ENCODE measurements around the gene NUMBL. TPM values are rescaled to one million over a fixed set of nuclear protein-coding genes. Genes with fewer than 3 reads are reported as not detected.

The NUMBL gene
- total and polyA plus RNA-seq, 4 donors: 1.1 to 4.6 (median 2.7) TPM

DNA sequence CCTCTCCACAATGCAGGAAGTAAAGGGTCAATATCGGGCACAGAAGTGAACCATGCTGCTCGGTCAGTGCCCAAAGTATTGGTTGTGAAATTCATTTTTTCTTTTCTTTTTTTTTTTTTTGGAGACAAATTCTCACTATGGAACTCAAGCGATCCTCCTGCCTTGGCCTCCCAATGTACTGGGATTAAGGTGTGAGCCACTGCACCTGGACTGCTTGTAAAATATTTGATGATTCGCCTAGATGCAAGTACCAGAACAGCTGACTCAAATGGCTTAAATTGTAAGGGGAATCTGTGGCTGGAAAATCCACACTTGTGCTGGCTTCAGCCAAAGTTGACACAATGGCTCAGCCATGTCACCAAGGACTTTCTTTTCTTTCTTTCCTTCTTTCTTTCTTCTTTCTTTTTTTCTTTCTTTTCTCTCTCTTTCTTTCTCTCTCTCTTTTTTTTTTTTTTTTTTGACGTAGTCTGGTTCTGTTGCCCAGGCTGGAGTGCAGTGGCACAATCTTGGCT is 43.7 kb downstream of the NUMBL start:
- peak overlapping the region; percentile 46 to 66 for H3K27ac ChIP-seq (ENCODE audit: low read depth in 1 of 2, low read length in 2 of 2)
- no peak for TF ChIP-seq GABPA (IDR thresholded peaks at IDR 0.05 in 1 of 2, conservative IDR thresholded peaks at IDR 0.05 in 1 of 2)
- TF ChIP-seq HNF4A (conservative IDR thresholded peaks at IDR 0.05): no peak
- TF ChIP-seq HNF4G (IDR thresholded peaks at IDR 0.05): no peak
- no peak for TF ChIP-seq TAF1 (conservative IDR thresholded peaks at IDR 0.05)
- TF ChIP-seq, protein P1, sequence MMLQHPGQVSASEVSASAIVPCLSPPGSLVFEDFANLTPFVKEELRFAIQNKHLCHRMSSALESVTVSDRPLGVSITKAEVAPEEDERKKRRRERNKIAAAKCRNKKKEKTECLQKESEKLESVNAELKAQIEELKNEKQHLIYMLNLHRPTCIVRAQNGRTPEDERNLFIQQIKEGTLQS (IDR thresholded peaks at IDR 0.05): no peak
- no peak for TF ChIP-seq JUND (IDR thresholded peaks at IDR 0.05)
- no peak for TF ChIP-seq FOXA1 (IDR thresholded peaks at IDR 0.05)
- TF ChIP-seq RAD21 (IDR thresholded peaks at IDR 0.05): no peak

DNA sequence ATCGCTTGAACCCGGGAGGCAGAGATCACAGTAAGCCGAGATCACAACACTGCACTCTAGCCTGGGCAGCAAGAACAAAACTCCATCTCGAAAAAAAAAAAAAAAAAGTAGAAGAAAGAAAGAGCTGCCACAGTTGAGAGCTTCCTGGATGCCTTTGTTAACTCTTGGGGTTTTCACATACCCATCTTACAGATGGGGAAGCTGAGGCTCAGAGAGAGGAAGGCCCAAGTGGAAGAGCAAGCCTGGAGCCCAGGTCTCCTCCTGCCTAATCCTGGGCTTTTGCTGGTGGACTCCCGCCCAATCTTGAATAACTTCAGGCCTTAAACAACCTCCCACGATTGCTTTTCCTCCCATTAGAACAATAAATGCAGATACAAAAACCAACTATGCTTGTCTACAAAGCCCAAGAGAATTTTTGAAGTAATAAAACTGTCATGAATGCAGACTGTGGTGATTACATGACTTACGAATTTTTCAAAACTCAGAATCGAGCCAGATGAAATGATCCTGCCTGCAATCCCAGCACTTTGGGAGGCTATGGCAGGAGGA is 47.6 kb downstream of the NUMBL start:
- Histone ChIP-seq H3K27me3 (ENCODE audit: control insufficient read depth in 4 of 4, insufficient read depth in 4 of 4, low read length in 3 of 4) (no peaks in the 10 kb centered on the region), H3K27ac (ENCODE audit: low read depth in 1 of 2, low read length in 2 of 2) (no peak overlapping the region), H3K36me3 (ENCODE audit: control insufficient read depth in 4 of 4, insufficient read depth in 3 of 4, low read depth in 1 of 4, low read length in 3 of 4) (no peaks in the 10 kb centered on the region), H3K4me1 (ENCODE audit: control insufficient read depth in 4 of 4, insufficient read depth in 4 of 4, low read length in 3 of 4) (peaks cover 0 to 2% (median 0%) of the 10 kb centered on the region in 4 donors), H3K4me3 (ENCODE audit: low read depth in 1 of 3, low read length in 3 of 3) (no peak overlapping the region), H3K9ac (ENCODE audit: low read depth in 1 of 2, low read length in 2 of 2) (no peak overlapping the region), H3K9me3 (ENCODE audit: control insufficient read depth in 4 of 4, low read length in 3 of 4) (no peaks in the 10 kb centered on the region)
- TF ChIP-seq JUND (IDR thresholded peaks at IDR 0.05) (no peak), GABPA (IDR thresholded peaks at IDR 0.05 in 1 of 2, conservative IDR thresholded peaks at IDR 0.05 in 1 of 2) (no peak), RXRA (IDR thresholded peaks at IDR 0.05) (no peak), FOXA2 (IDR thresholded peaks at IDR 0.05) (no peak), HNF4A (conservative IDR thresholded peaks at IDR 0.05) (no peak), SP1 (IDR thresholded peaks at IDR 0.05) (no peak), EGR1 (IDR thresholded peaks at IDR 0.05; ENCODE audit: low read depth in 2 of 2) (no peak), HNF4G (IDR thresholded peaks at IDR 0.05) (no peak), RAD21 (IDR thresholded peaks at IDR 0.05) (no peak), NR2F2 (IDR thresholded peaks at IDR 0.05) (no peak)
- TF ChIP-seq, protein P2, sequence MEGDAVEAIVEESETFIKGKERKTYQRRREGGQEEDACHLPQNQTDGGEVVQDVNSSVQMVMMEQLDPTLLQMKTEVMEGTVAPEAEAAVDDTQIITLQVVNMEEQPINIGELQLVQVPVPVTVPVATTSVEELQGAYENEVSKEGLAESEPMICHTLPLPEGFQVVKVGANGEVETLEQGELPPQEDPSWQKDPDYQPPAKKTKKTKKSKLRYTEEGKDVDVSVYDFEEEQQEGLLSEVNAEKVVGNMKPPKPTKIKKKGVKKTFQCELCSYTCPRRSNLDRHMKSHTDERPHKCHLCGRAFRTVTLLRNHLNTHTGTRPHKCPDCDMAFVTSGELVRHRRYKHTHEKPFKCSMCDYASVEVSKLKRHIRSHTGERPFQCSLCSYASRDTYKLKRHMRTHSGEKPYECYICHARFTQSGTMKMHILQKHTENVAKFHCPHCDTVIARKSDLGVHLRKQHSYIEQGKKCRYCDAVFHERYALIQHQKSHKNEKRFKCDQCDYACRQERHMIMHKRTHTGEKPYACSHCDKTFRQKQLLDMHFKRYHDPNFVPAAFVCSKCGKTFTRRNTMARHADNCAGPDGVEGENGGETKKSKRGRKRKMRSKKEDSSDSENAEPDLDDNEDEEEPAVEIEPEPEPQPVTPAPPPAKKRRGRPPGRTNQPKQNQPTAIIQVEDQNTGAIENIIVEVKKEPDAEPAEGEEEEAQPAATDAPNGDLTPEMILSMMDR (IDR thresholded peaks at IDR 0.05; ENCODE audit: low read depth, low read length, missing input control): no peak
- TF ChIP-seq, protein P3, sequence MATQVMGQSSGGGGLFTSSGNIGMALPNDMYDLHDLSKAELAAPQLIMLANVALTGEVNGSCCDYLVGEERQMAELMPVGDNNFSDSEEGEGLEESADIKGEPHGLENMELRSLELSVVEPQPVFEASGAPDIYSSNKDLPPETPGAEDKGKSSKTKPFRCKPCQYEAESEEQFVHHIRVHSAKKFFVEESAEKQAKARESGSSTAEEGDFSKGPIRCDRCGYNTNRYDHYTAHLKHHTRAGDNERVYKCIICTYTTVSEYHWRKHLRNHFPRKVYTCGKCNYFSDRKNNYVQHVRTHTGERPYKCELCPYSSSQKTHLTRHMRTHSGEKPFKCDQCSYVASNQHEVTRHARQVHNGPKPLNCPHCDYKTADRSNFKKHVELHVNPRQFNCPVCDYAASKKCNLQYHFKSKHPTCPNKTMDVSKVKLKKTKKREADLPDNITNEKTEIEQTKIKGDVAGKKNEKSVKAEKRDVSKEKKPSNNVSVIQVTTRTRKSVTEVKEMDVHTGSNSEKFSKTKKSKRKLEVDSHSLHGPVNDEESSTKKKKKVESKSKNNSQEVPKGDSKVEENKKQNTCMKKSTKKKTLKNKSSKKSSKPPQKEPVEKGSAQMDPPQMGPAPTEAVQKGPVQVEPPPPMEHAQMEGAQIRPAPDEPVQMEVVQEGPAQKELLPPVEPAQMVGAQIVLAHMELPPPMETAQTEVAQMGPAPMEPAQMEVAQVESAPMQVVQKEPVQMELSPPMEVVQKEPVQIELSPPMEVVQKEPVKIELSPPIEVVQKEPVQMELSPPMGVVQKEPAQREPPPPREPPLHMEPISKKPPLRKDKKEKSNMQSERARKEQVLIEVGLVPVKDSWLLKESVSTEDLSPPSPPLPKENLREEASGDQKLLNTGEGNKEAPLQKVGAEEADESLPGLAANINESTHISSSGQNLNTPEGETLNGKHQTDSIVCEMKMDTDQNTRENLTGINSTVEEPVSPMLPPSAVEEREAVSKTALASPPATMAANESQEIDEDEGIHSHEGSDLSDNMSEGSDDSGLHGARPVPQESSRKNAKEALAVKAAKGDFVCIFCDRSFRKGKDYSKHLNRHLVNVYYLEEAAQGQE (IDR thresholded peaks at IDR 0.05): no peak
- TF ChIP-seq, protein P4, sequence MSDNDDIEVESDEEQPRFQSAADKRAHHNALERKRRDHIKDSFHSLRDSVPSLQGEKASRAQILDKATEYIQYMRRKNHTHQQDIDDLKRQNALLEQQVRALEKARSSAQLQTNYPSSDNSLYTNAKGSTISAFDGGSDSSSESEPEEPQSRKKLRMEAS (IDR thresholded peaks at IDR 0.05): no peak
- no peak for DNase-seq (ENCODE audit: low spot score)
- WGBS: 85% methylated on average over 8 of the region's 8 CpGs

More for the DNA sequence above, 43.7 kb downstream of the NUMBL start:
- Histone ChIP-seq H3K9ac (ENCODE audit: low read depth in 1 of 2, low read length in 2 of 2) (no peak overlapping the region), H3K4me3 (ENCODE audit: low read depth in 1 of 3, low read length in 3 of 3) (no peak overlapping the region), H3K27me3 (ENCODE audit: control insufficient read depth in 4 of 4, insufficient read depth in 4 of 4, low read length in 3 of 4) (no peaks in the 10 kb centered on the region), H3K9me3 (ENCODE audit: control insufficient read depth in 4 of 4, low read length in 3 of 4) (no peaks in the 10 kb centered on the region), H3K4me1 (ENCODE audit: control insufficient read depth in 4 of 4, insufficient read depth in 4 of 4, low read length in 3 of 4) (peaks cover 0 to 2% (median 0%) of the 10 kb centered on the region in 4 donors), H3K36me3 (ENCODE audit: control insufficient read depth in 4 of 4, insufficient read depth in 3 of 4, low read depth in 1 of 4, low read length in 3 of 4) (no peaks in the 10 kb centered on the region)
- no peak for DNase-seq (ENCODE audit: low spot score)
- WGBS: 80% methylated on average over 5 of the region's 5 CpGs

All from liver (tissue), 9 donors.